ENCODE results near the gene C4orf51. TPM values are rescaled to one million over a fixed set of nuclear protein-coding genes. Genes with fewer than 3 reads are reported as not detected.

Gene C4orf51
- total RNA-seq, 1 donor from 2014 or later, result not detected

DNA sequence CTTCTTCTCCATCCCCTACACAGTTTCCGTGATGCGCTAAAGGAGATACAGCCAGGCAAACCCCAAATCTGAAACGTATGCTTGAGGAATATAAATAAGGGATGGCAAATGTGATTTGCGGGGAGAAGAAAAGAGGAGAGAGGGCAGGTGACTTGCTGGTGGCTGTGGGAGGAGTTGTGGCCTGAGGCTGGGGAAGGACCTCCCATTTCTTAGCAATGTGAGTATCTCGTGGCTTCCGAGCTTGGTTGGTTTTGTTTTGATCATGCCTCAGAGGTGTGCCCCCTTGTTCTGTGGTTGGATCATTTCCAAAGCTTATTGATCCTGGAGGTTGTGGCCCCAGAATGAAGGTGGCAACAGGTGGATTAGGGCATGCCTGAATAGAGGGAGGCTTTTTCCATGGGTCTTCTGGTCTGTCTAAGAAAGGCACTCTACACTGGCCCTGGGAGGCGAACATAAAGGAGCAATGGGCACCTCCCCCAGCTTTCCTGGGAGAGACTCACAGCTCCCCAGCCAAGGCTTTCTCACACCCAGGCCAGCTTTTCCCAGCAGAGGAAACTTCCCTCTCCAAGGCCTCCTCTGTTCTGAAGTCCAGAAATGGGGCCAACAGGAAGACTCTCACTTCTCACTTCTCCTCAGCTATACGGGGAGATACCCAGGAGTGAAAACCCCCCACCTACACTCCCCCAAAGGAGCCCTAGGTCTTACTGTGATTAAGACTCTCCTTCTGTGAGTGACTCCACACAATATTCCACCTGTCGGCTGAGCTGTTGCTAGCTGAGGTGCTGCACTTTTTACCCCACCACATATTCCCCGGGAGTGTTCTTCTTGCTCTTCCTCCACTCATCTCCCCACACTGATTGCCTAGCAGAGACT lies 40.0 kb downstream of the C4orf51 start:
- H3K4me1 Mint-ChIP-seq (ENCODE audit: low read depth), result peaks cover 15% of the 10 kb centered on the region
- H3K27me3 Mint-ChIP-seq (ENCODE audit: insufficient read depth), result peaks cover 2% of the 10 kb centered on the region
- intact Hi-C loops (cut with micrococcal nuclease), result loop anchor here (1.0 kb wide), 3 partner anchors 10 to 88 kb away; no protein-coding TSS in a partner anchor
- H3K9me3 Mint-ChIP-seq, result peaks cover 3% of the 10 kb centered on the region
- H3K36me3 Mint-ChIP-seq (ENCODE audit: low read depth), result no peaks in the 10 kb centered on the region
- H3K4me3 Mint-ChIP-seq, result no peak overlapping the region
- peak overlapping the region; percentile 13 for H3K27ac Mint-ChIP-seq
- no peak for DNase-seq (ENCODE audit: low spot score)

DNA sequence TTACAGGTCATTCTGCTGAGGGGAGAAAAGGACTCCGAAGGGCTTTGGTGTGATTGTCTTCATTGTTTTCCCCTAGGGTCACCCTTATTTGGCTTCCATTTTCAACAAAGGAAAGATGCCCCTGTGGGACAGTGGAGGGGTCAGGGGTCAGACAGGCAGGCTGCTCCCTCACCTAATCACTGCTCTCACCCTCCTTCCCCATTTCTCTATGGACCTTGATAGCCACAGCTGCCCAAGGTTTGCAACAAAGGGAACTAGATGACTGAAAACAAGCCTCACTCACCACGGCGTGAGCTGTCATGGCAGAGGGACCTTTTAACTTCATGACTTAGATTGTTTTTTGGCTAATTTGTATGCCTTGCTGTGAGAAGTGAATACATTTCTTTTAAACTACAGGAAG lies 40.7 kb downstream of the C4orf51 start:
- Mint-ChIP-seq H3K9me3 (peaks cover 3% of the 10 kb centered on the region), H3K27ac (no peak overlapping the region), H3K4me3 (no peak overlapping the region), H3K36me3 (ENCODE audit: low read depth) (no peaks in the 10 kb centered on the region), H3K4me1 (ENCODE audit: low read depth) (peaks cover 15% of the 10 kb centered on the region), H3K27me3 (ENCODE audit: insufficient read depth) (peaks cover 1% of the 10 kb centered on the region)
- intact Hi-C loops (cut with micrococcal nuclease), result loop anchor here (1.0 kb wide), 3 partner anchors 10 to 88 kb away; no protein-coding TSS in a partner anchor
- no peak for DNase-seq (ENCODE audit: low spot score)

DNA sequence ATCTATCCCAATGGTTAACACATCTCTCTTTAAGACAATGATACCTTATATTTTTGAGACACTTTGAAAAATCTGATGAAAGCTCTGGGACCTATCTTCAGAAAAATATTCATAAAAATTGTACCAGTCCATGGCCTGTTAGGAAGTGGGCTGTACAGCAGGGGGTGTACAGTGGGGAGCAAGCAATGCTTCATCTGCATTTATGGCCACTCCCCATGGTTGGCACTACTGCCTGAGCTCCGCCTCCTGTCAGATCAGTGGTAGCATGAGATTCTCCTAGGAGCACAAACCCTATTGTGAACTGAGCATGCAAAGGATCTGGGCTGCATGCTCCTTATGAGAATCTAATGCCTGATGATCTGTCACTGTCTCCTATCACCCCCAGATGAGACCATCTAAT lies 42.6 kb downstream of the C4orf51 start:
- Mint-ChIP-seq H3K27me3 (ENCODE audit: insufficient read depth) (peaks cover 3% of the 10 kb centered on the region), H3K36me3 (ENCODE audit: low read depth) (no peaks in the 10 kb centered on the region), H3K9me3 (peaks cover 3% of the 10 kb centered on the region), H3K4me1 (ENCODE audit: low read depth) (peaks cover 15% of the 10 kb centered on the region), H3K27ac (no peak overlapping the region), H3K4me3 (no peak overlapping the region)
- intact Hi-C loops (cut with micrococcal nuclease), result no loop called here
- no peak for DNase-seq (ENCODE audit: low spot score)

DNA sequence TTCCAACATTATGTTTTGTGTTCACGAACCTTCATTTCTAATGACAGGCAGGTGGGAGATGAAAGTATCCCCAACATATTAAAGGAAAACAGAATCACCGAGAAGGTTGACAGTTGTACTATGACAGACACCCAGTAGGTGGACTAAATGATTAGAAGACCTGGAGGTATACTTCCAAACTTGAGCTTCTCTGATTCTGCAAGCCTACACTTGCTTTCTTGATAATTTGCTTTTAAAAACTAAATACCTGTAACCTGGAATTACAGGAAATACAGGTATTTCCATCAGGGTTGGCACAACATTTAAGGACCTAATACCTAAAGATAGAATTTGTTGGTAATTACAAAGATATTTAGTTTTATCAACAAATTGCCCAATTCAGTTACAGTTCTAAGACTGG lies 43.4 kb downstream of the C4orf51 start:
- Mint-ChIP-seq H3K4me3 (no peak overlapping the region), H3K4me1 (ENCODE audit: low read depth) (peaks cover 15% of the 10 kb centered on the region), H3K9me3 (peaks cover 3% of the 10 kb centered on the region), H3K27ac (no peak overlapping the region), H3K36me3 (ENCODE audit: low read depth) (no peaks in the 10 kb centered on the region), H3K27me3 (ENCODE audit: insufficient read depth) (peaks cover 3% of the 10 kb centered on the region)
- intact Hi-C loops (cut with micrococcal nuclease), result no loop called here
- DNase-seq (ENCODE audit: low spot score), result no peak

DNA sequence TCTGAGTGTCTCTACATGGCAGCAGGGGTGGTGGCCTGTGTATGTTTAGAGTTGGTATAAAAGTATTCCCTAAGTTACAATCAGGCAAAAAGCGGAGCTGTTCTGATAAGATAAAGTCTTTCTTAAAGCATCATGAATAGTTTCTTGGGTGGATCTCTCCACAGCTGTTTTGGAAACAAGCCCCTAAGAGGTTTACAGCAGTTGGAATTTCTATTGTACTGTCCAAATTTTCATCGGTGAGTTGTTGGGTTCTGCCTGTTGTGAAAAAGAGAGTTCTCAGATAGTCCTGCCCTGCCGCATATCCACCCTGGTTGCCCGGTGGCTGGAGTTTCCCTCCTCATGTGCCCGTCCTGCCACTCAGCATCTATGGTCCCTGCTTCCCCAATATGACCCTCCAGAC lies 50.1 kb downstream of the C4orf51 start:
- intact Hi-C loops (cut with micrococcal nuclease), result loop anchor here (10.0 kb wide), 1 partner anchor 245 kb away; the partner anchor contains the start of gene SMAD1
- no peak overlapping the region for H3K4me3 Mint-ChIP-seq
- peaks cover 10% of the 10 kb centered on the region for H3K4me1 Mint-ChIP-seq (ENCODE audit: low read depth)
- DNase-seq (ENCODE audit: low spot score), result no peak
- H3K9me3 Mint-ChIP-seq, result no peaks in the 10 kb centered on the region
- H3K27me3 Mint-ChIP-seq (ENCODE audit: insufficient read depth), result peaks cover 6% of the 10 kb centered on the region
- H3K27ac Mint-ChIP-seq, result no peak overlapping the region
- no peaks in the 10 kb centered on the region for H3K36me3 Mint-ChIP-seq (ENCODE audit: low read depth)

DNA sequence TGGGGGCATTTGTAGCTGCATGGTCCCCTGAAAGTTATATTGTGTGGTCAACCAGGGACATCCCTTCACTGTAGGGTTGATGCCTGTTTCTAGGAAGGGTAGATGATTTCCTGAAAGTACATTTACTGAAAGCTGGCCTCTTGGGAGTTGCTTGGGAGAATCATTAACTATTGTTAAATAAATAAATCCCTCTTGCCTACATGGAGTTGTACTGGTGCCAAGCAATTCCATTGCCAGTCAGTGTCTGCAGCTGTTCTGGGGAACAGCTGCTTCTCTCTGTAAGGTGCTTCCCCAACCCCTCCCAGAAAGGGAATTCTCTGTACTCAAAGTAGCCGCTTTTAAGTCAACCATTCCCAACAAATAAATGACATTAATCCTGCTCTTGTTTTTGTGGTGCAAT lies 51.1 kb downstream of the C4orf51 start:
- intact Hi-C loops (cut with micrococcal nuclease), result loop anchor here (10.0 kb wide), 1 partner anchor 246 kb away; the partner anchor contains the start of gene SMAD1
- no peaks in the 10 kb centered on the region for H3K9me3 Mint-ChIP-seq
- H3K27ac Mint-ChIP-seq, result no peak overlapping the region
- H3K4me1 Mint-ChIP-seq (ENCODE audit: low read depth), result peaks cover 10% of the 10 kb centered on the region
- no peak for DNase-seq (ENCODE audit: low spot score)
- H3K27me3 Mint-ChIP-seq (ENCODE audit: insufficient read depth), result peaks cover 4% of the 10 kb centered on the region
- no peaks in the 10 kb centered on the region for H3K36me3 Mint-ChIP-seq (ENCODE audit: low read depth)
- H3K4me3 Mint-ChIP-seq, result no peak overlapping the region

DNA sequence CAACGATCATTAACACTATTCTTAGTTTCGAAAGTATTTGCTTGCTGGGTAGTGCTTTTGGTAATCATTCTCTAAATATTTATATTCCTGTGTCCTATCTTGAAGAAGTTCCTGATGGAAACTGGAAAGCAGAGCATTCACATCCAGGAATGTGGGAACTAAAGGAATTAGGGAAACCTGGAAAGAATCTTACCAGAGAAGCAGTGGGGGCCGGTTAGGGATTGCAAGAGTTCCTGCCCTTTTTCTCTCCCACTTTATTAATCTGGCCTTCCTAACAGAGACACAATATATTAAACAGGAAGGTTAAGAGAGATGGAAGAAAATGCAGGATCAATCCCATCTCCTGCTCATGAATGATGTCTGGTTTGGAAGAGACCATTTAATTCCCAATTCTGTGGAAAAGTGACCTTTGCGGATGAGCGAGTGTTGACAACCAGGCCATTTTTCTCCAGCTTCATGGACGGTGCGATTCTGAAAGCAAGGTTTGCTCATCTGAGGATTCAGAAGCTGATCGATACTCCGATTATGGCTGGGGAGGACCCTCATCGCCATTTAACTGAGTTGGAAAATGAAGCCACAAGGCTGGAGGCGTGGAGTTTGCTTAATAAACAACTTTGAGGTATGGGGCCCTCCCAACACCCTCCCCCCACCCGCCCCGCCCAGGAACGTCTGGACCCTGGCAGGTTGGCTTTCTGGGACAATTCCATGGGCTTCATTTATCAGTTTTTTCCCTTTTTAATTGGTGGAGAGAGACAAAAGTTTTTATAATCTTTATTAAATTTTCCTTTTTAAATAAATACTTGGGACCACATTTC lies 52.3 kb downstream of the C4orf51 start:
- peak overlapping the region; percentile 79 for H3K4me3 Mint-ChIP-seq
- intact Hi-C loops (cut with micrococcal nuclease), result loop anchor here (2.0 to 10.0 kb wide), 4 partner anchors 53 to 247 kb away; partner anchors contain the start of genes SMAD1 and ZNF827
- H3K27me3 Mint-ChIP-seq (ENCODE audit: insufficient read depth), result peaks cover 3% of the 10 kb centered on the region
- H3K36me3 Mint-ChIP-seq (ENCODE audit: low read depth), result no peaks in the 10 kb centered on the region
- H3K27ac Mint-ChIP-seq, result peak overlapping the region; percentile 63
- H3K9me3 Mint-ChIP-seq, result no peaks in the 10 kb centered on the region
- peaks cover 10% of the 10 kb centered on the region for H3K4me1 Mint-ChIP-seq (ENCODE audit: low read depth)
- DNase-seq (ENCODE audit: low spot score), result no peak

DNA sequence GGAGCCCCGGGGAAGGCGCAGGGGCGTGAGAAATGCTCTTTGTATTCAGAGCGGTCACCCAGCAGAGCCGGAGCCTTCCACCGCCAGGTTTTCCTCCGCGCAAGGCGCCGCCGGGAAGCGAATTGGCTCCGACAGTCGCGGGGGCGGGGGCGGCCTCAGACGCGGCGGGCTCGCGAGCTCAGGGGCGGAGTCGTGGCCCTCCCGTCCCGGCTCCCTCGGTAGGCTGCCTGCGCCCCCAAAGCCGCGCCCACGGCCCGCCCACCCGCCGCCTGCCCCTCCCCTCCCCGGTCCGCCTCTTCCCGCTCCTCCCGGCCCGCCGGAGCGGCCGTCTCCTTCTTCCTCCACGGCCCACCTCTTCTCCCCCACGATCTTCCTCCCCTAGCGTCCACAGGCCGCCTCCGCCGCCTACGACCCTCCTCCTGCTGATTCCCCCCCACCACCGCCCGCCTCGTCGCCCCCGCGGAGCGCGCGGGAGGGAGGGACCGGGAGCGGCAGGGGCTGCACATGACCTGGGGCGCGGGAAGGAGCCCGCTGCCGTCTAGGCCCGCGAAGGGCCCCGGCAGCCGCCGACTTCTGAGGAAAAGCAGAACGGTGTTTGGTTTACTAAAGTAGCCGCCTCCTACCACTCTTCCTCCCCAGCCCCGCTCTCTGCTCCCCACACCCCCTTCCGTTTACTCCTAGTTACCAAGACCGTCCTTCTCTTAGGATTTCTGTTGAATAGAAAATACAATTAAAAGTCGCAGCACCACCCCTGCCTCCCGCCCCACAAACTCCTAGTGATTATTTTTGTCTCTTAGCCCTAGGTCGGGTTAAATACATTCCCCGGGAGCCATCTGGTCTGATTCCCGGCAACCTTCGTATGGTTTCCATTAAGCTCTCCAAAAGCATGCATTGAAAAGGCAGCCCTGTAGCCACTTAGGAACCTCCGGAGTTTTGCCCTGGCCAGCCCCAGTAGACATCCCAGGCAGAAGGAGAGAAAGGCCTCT lies 53.2 kb downstream of the C4orf51 start:
- Mint-ChIP-seq H3K36me3 (ENCODE audit: low read depth) (no peaks in the 10 kb centered on the region), H3K27me3 (ENCODE audit: insufficient read depth) (peaks cover 3% of the 10 kb centered on the region), H3K4me3 (peak overlapping the region; percentile 79), H3K27ac (peak overlapping the region; percentile 24), H3K4me1 (ENCODE audit: low read depth) (peaks cover 10% of the 10 kb centered on the region), H3K9me3 (no peaks in the 10 kb centered on the region)
- peak; percentile 82 for DNase-seq (ENCODE audit: low spot score)
- intact Hi-C loops (cut with micrococcal nuclease), result loop anchor here (1.0 to 10.0 kb wide), 8 partner anchors 13 to 553 kb away; partner anchors contain the start of genes MMAA, OTUD4, SMAD1 and ZNF827

DNA sequence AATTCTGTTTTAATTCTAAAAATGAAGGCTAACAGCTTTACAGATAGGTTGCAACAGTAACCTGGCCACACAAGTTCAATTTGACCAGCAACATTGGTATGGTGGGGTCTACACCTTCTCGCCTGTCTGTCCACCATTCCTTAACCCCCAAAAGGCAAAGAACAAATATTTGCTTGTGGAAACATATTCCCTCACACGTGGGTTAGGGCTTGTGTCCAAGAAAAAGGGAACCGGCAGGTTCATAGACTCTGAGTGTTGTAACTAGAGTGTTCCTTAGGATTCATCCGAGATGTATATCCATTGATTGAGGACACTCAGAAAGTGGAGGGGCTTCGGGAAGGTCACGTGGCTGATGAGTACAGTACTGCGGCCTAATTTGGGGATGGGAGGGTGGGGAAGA lies 54.1 kb downstream of the C4orf51 start:
- H3K36me3 Mint-ChIP-seq (ENCODE audit: low read depth), result no peaks in the 10 kb centered on the region
- no peak overlapping the region for H3K27ac Mint-ChIP-seq
- no peak overlapping the region for H3K4me3 Mint-ChIP-seq
- H3K27me3 Mint-ChIP-seq (ENCODE audit: insufficient read depth), result peaks cover 3% of the 10 kb centered on the region
- peaks cover 10% of the 10 kb centered on the region for H3K4me1 Mint-ChIP-seq (ENCODE audit: low read depth)
- intact Hi-C loops (cut with micrococcal nuclease), result loop anchor here (10.0 kb wide), 1 partner anchor 249 kb away; the partner anchor contains the start of gene SMAD1
- no peak for DNase-seq (ENCODE audit: low spot score)
- no peaks in the 10 kb centered on the region for H3K9me3 Mint-ChIP-seq

DNA sequence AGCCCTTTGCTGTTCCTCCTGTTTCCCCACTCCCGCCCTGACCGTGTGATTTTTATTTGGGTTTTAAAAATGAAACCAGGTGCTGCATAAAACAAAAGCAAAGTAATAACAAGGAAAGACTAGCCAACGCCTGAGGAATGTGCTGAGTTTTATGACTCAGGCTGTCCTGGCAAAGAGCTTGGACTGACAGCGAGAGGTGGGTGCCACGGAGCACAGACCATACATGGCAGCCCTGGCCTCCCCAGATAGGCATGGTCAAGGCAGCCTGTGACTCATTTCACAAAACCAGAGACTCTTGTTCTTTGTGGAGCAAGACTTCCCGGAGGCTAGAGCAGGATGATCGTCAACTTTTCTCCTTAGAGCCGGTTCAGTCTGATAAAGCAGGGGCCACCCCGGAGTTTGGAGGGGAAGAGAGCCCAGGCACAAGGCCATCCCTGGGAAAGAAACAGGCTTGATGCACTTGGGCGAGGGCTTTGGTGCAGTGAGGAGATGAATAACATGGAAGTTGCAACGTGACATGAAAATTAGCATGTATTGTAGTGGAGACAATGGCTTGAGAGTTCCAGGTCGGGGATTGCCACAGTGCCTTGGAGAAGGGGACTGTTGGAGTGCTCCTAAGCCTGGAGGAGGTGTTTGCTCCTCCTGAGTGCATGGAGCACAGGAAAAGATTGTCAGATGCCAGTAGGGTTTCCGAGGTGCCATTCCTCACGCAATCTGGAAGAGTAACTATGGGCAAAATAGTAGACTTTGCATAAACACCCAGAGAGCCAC lies 54.8 kb downstream of the C4orf51 start:
- no peak for DNase-seq (ENCODE audit: low spot score)
- H3K9me3 Mint-ChIP-seq, result no peaks in the 10 kb centered on the region
- H3K4me3 Mint-ChIP-seq, result no peak overlapping the region
- H3K27me3 Mint-ChIP-seq (ENCODE audit: insufficient read depth), result peaks cover 3% of the 10 kb centered on the region
- no peaks in the 10 kb centered on the region for H3K36me3 Mint-ChIP-seq (ENCODE audit: low read depth)
- no peak overlapping the region for H3K27ac Mint-ChIP-seq
- intact Hi-C loops (cut with micrococcal nuclease), result loop anchor here (10.0 kb wide), 1 partner anchor 250 kb away; the partner anchor contains the start of gene SMAD1
- H3K4me1 Mint-ChIP-seq (ENCODE audit: low read depth), result peaks cover 10% of the 10 kb centered on the region

DNA sequence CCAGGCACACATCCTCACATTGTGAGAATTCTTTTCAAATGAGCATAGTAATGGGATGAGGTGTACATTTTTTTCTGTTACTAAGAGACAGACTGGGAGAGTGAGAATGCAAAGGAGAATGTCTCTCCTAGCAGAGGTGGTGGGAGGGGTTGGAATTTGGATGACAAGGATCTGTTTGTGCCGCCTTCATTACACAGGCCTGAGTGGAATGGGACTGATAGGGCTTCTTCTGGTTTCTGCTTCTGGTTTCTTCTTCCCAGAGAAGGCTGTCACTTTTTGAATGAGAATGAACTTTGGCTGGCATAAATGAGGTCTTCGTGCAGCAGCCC lies 55.4 kb downstream of the C4orf51 start:
- Mint-ChIP-seq H3K27ac (no peak overlapping the region), H3K9me3 (no peaks in the 10 kb centered on the region), H3K36me3 (ENCODE audit: low read depth) (no peaks in the 10 kb centered on the region)

More for the DNA sequence above, 55.4 kb downstream of the C4orf51 start:
- Mint-ChIP-seq H3K4me3 (no peak overlapping the region), H3K4me1 (ENCODE audit: low read depth) (peaks cover 10% of the 10 kb centered on the region), H3K27me3 (ENCODE audit: insufficient read depth) (peaks cover 3% of the 10 kb centered on the region)
- intact Hi-C loops (cut with micrococcal nuclease), result loop anchor here (10.0 kb wide), 1 partner anchor 251 kb away; the partner anchor contains the start of gene SMAD1
- no peak for DNase-seq (ENCODE audit: low spot score)
